ENCODE data around the gene UTP14C. TPM values are rescaled to one million over a fixed set of nuclear protein-coding genes. Genes with fewer than 3 reads are reported as not detected.

UTP14C gene
- total RNA-seq, 1 donor = 14.7 TPM

- no peak for DNase-seq (ENCODE audit: low read depth)
- TF ChIP-seq CTCF (IDR thresholded peaks at IDR 0.05; ENCODE audit: insufficient read depth, low read length) = peak; percentile 21
- peak within 1 kb of the TSS; percentile 97 for H3K4me3 ChIP-seq (ENCODE audit: low read depth, low read length)
Measured at GRCh38 chr13:52010890-52011631, 13.4 kb upstream of the UTP14C start, which contains the start of gene ATP7B. ATP7B (minus strand) TSS chr13:52011450; CDS start chr13:52011337, 113 bp downstream.

- peak within 1 kb of the TSS; percentile 97 for H3K4me3 ChIP-seq (ENCODE audit: low read depth, low read length)
- peak; percentile 96 for DNase-seq (ENCODE audit: low read depth)
- TF ChIP-seq CTCF (IDR thresholded peaks at IDR 0.05; ENCODE audit: insufficient read depth, low read length) = no peak
Measured at GRCh38 chr13:52011632-52012511, 12.6 kb upstream of the UTP14C start, which contains the start of gene ALG11. ALG11 (plus strand) TSS chr13:52012398; CDS start chr13:52012419, 21 bp downstream.

GRCh38 chr13:52012512-52012836 is 12.0 kb upstream of the UTP14C start:
- H3K4me3 ChIP-seq (ENCODE audit: low read depth, low read length) = peak overlapping the region; percentile 97
- no peak for TF ChIP-seq CTCF (IDR thresholded peaks at IDR 0.05; ENCODE audit: insufficient read depth, low read length)
- no peak for DNase-seq (ENCODE audit: low read depth)

GRCh38 chr13:52016296-52016695 is 8.2 kb upstream of the UTP14C start:
- no peak for DNase-seq (ENCODE audit: low read depth)
- H3K4me3 ChIP-seq (ENCODE audit: low read depth, low read length) = no peak overlapping the region
- TF ChIP-seq CTCF (IDR thresholded peaks at IDR 0.05; ENCODE audit: insufficient read depth, low read length) = no peak

- H3K4me3 ChIP-seq (ENCODE audit: low read depth, low read length) = no peak overlapping the region
- no peak for DNase-seq (ENCODE audit: low read depth)
- no peak for TF ChIP-seq CTCF (IDR thresholded peaks at IDR 0.05; ENCODE audit: insufficient read depth, low read length)
Measured at GRCh38 chr13:52020191-52020590, 4.3 kb upstream of the UTP14C start.

- TF ChIP-seq CTCF (IDR thresholded peaks at IDR 0.05; ENCODE audit: insufficient read depth, low read length) = no peak
- H3K4me3 ChIP-seq (ENCODE audit: low read depth, low read length) = no peak overlapping the region
- no peak for DNase-seq (ENCODE audit: low read depth)
Measured at GRCh38 chr13:52022356-52022755, 2.1 kb upstream of the UTP14C start.

Data from fibroblast of the aortic adventitia (primary cell).